ENCODE measurements around the gene COG2. TPM values are rescaled to one million over a fixed set of nuclear protein-coding genes. Genes with fewer than 3 reads are reported as not detected.

The COG2 gene
- total RNA-seq, 4 donors from 2014 or later, result 16.6 to 27.3 (median 20.5) TPM

GRCh38 chr1:230706887-230707731 is 64.8 kb downstream of the COG2 start:
- 79 to 85% methylated on average over 20 of the region's 20 CpGs for WGBS, 2 donors

GRCh38 chr1:230707732-230708630 is 65.7 kb downstream of the COG2 start:
- no peaks in the 10 kb centered on the region for H3K27me3 ChIP-seq
- H3K36me3 ChIP-seq, result no peaks in the 10 kb centered on the region

More at GRCh38 chr1:230706887-230707731, 64.8 kb downstream of the COG2 start:
- DNase-seq (ENCODE audit: low spot score in 2 of 2), result no peak
- no peaks in the 10 kb centered on the region for H3K4me1 ChIP-seq
- H3K27me3 ChIP-seq, result no peaks in the 10 kb centered on the region
- H3K9me3 ChIP-seq, result no peaks in the 10 kb centered on the region
- TF ChIP-seq EP300 (IDR thresholded peaks at IDR 0.05), result no peak
- no peak overlapping the region for H3K27ac ChIP-seq
- H3K4me3 ChIP-seq, result no peak overlapping the region
- H3K36me3 ChIP-seq, result no peaks in the 10 kb centered on the region

GRCh38 chr1:230708631-230709580 is 66.6 kb downstream of the COG2 start:
- no peaks in the 10 kb centered on the region for H3K27me3 ChIP-seq
- WGBS, 2 donors, result 73 to 74% methylated on average over 16 of the region's 16 CpGs
- H3K4me1 ChIP-seq, result peaks cover 0 to 5% (median 4%) of the 10 kb centered on the region in 4 donors
- no peak for DNase-seq (ENCODE audit: low spot score in 2 of 2)
- TF ChIP-seq CTCF (IDR thresholded peaks at IDR 0.05), result no peak
- no peak for TF ChIP-seq EP300 (IDR thresholded peaks at IDR 0.05)
- TF ChIP-seq POLR2A (IDR thresholded peaks at IDR 0.05), result no peak
- H3K27ac ChIP-seq, result no peak overlapping the region
- H3K36me3 ChIP-seq, result no peaks in the 10 kb centered on the region
- H3K4me3 ChIP-seq, result no peak overlapping the region
- H3K9me3 ChIP-seq, result no peaks in the 10 kb centered on the region

More at GRCh38 chr1:230707732-230708630, 65.7 kb downstream of the COG2 start:
- no peak for TF ChIP-seq EP300 (IDR thresholded peaks at IDR 0.05)
- TF ChIP-seq CTCF (IDR thresholded peaks at IDR 0.05), result no peak
- no peak for TF ChIP-seq POLR2A (IDR thresholded peaks at IDR 0.05)
- DNase-seq (ENCODE audit: low spot score in 2 of 2), result no peak
- WGBS, 2 donors, result 61 to 76% methylated on average over 22 of the region's 22 CpGs
- no peaks in the 10 kb centered on the region for H3K9me3 ChIP-seq
- H3K4me3 ChIP-seq, result no peak overlapping the region
- H3K27ac ChIP-seq, result no peak overlapping the region
- no peaks in the 10 kb centered on the region for H3K4me1 ChIP-seq

GRCh38 chr1:230709619-230710542 is 67.6 kb downstream of the COG2 start:
- no peaks in the 10 kb centered on the region for H3K27me3 ChIP-seq
- no peak overlapping the region for H3K4me3 ChIP-seq
- WGBS, 2 donors, result 79 to 83% methylated on average over 13 to 16 of the region's 18 CpGs
- H3K4me1 ChIP-seq, result peaks cover 0 to 11% (median 11%) of the 10 kb centered on the region in 4 donors
- H3K27ac ChIP-seq, result no peak overlapping the region
- DNase-seq (ENCODE audit: low spot score in 2 of 2), result no peak
- no peak for TF ChIP-seq POLR2A (IDR thresholded peaks at IDR 0.05)
- no peak for TF ChIP-seq CTCF (IDR thresholded peaks at IDR 0.05)
- no peak for TF ChIP-seq EP300 (IDR thresholded peaks at IDR 0.05)
- H3K36me3 ChIP-seq, result no peaks in the 10 kb centered on the region
- no peaks in the 10 kb centered on the region for H3K9me3 ChIP-seq

Measured in tibial nerve (tissue), 4 donors.